H9 (cell line): ENCODE results near the gene METTL23. TPM values are rescaled to one million over a fixed set of nuclear protein-coding genes. Genes with fewer than 3 reads are reported as not detected.
A peak's percentile ranks its signal among the peaks of the same experiment; 100 is the strongest.

Experiments used
- DNase-seq: peaks from one replicate; pipeline ENCODE4 v3.0.0-alpha.2; 2017
- H2AFZ ChIP-seq: one replicate; pipeline ENCODE4 v1.6.1; 2013; ENCODE audit warnings: mild to moderate bottlenecking, low read length, control low read depth, moderate library complexity
- H2AK5ac ChIP-seq: 2 replicates; pipeline ENCODE4 v1.6.1; 2013; ENCODE audit warnings: low read length, control low read depth, mixed read lengths; ENCODE audit not compliant: insufficient read length
- H2BK120ac ChIP-seq: one replicate; pipeline ENCODE4 v1.6.1; 2013; ENCODE audit warnings: low read depth, mild to moderate bottlenecking, low read length, control low read depth, inconsistent platforms; ENCODE audit not compliant: poor library complexity, severe bottlenecking
- H2BK12ac ChIP-seq: 2 replicates; pipeline ENCODE4 v1.6.1; 2013; ENCODE audit warnings: low read length, control low read depth, mixed read lengths, low read depth; ENCODE audit not compliant: insufficient read length
- H2BK15ac ChIP-seq: 2 replicates; pipeline ENCODE4 v1.6.1; 2013; ENCODE audit warnings: low read depth, low read length, control low read depth
- H2BK20ac ChIP-seq: one replicate; pipeline ENCODE4 v1.6.1; 2013; ENCODE audit warnings: low read depth, mild to moderate bottlenecking, low read length, control low read depth, inconsistent platforms; ENCODE audit not compliant: poor library complexity, severe bottlenecking
- H2BK5ac ChIP-seq: 2 replicates; pipeline ENCODE4 v1.6.1; 2013; ENCODE audit warnings: low read length, control low read depth, mixed read lengths; ENCODE audit not compliant: insufficient read length
- H3K14ac ChIP-seq: 2 replicates; pipeline ENCODE4 v1.6.1; 2013; ENCODE audit warnings: low read length, control low read depth; ENCODE audit not compliant: insufficient read depth
- H3K18ac ChIP-seq: 2 replicates; pipeline ENCODE4 v1.6.1; 2013; ENCODE audit warnings: low read depth, mild to moderate bottlenecking, mixed read lengths, low read length, control low read depth; ENCODE audit not compliant: insufficient read length
- H3K23ac ChIP-seq: 2 replicates; pipeline ENCODE4 v1.6.1; 2013; ENCODE audit warnings: low read length, control low read depth, mixed read lengths, low read depth; ENCODE audit not compliant: insufficient read length
- H3K23me2 ChIP-seq: 2 replicates; pipeline ENCODE4 v1.6.1; 2013; ENCODE audit warnings: low read depth, mild to moderate bottlenecking, mixed read lengths, low read length, control low read depth; ENCODE audit not compliant: insufficient read length, poor library complexity, severe bottlenecking
- H3K27ac ChIP-seq: 2 replicates; pipeline ENCODE4 v1.5.1; 2013; ENCODE audit warnings: low read length, control low read depth, mixed read lengths, low read depth; ENCODE audit not compliant: insufficient read length
- H3K27me3 ChIP-seq: 2 replicates; pipeline ENCODE4 v1.6.1; 2013; ENCODE audit warnings: low read length, control low read depth, inconsistent platforms; ENCODE audit not compliant: insufficient read depth
- H3K4ac ChIP-seq: 2 replicates; pipeline ENCODE4 v1.6.1; 2013; ENCODE audit warnings: low read depth, mild to moderate bottlenecking, control low read depth, inconsistent platforms, low read length, moderate library complexity
- H3K4me1 ChIP-seq: 2 replicates; pipeline ENCODE4 v1.6.1; 2013; ENCODE audit warnings: low read length, control low read depth, inconsistent platforms; ENCODE audit not compliant: insufficient read depth
- H3K4me2 ChIP-seq: 2 replicates; pipeline ENCODE4 v1.6.1; 2013; ENCODE audit warnings: low read length, control low read depth, mixed read lengths; ENCODE audit not compliant: insufficient read length, insufficient read depth
- H3K56ac ChIP-seq: 2 replicates; pipeline ENCODE4 v1.6.1; 2013; ENCODE audit warnings: low read depth, mild to moderate bottlenecking, mixed read lengths, low read length, control low read depth; ENCODE audit not compliant: insufficient read length
- H3K79me1 ChIP-seq: 2 replicates; pipeline ENCODE4 v1.6.1; 2013; ENCODE audit warnings: low read depth, mild to moderate bottlenecking, moderate library complexity, low read length, control low read depth, inconsistent platforms; ENCODE audit not compliant: insufficient read depth, poor library complexity, severe bottlenecking
- H3K79me2 ChIP-seq: 2 replicates; pipeline ENCODE4 v1.6.1; 2013; ENCODE audit warnings: low read length, control low read depth, inconsistent platforms; ENCODE audit not compliant: insufficient read depth
- H3K9ac ChIP-seq: 2 replicates; pipeline ENCODE4 v1.6.1; 2013; ENCODE audit warnings: low read length, control low read depth, mixed read lengths; ENCODE audit not compliant: insufficient read length; ENCODE audit errors: extremely low read depth
- H3K9me3 ChIP-seq: one replicate; pipeline ENCODE4 v1.6.1; 2013; ENCODE audit warnings: low read depth, low read length, inconsistent platforms; ENCODE audit not compliant: control insufficient read depth
- H3T11ph ChIP-seq: one replicate; pipeline ENCODE4 v1.6.1; 2013; ENCODE audit warnings: mild to moderate bottlenecking, low read length, control low read depth, inconsistent platforms
- H4K20me1 ChIP-seq: one replicate; pipeline ENCODE4 v1.6.1; 2013; ENCODE audit not compliant: control insufficient read depth, insufficient read length, insufficient read depth
- H4K5ac ChIP-seq: 2 replicates; pipeline ENCODE4 v1.6.1; 2013; ENCODE audit warnings: low read depth, mild to moderate bottlenecking, mixed read lengths, low read length, control low read depth; ENCODE audit not compliant: insufficient read length
- H4K8ac ChIP-seq: replicated peaks from 2 replicates; pipeline ENCODE4 v1.6.1; 2013; ENCODE audit warnings: low read length, control low read depth, mixed read lengths, low read depth; ENCODE audit not compliant: insufficient read length
- H4K91ac ChIP-seq: 2 replicates; pipeline ENCODE4 v1.6.1; 2013; ENCODE audit warnings: low read depth, mild to moderate bottlenecking, moderate library complexity, mixed read lengths, low read length, control low read depth; ENCODE audit not compliant: insufficient read length
- H3K27ac Mint-ChIP-seq, 3 experiments: 2 replicates in 2 of 3; 3 replicates in 1 of 3; pipeline ENCODE4 v1.8.0; 2020 to 2021; ENCODE audit warnings: mixed read lengths in 3 of 3, mild to moderate bottlenecking in 1 of 3, moderate library complexity in 1 of 3
- H3K27me3 Mint-ChIP-seq: 2 replicates; pipeline ENCODE4 v1.8.0; 2021; ENCODE audit warnings: low read depth, mild to moderate bottlenecking, moderate library complexity, mixed read lengths
- H3K36me3 Mint-ChIP-seq, 3 experiments: 2 replicates in 2 of 3; 3 replicates in 1 of 3; pipeline ENCODE4 v1.8.0; 2020 to 2021; ENCODE audit warnings: low read depth in 3 of 3, mixed read lengths in 3 of 3; ENCODE audit not compliant: insufficient read depth in 1 of 3
- H3K4me1 Mint-ChIP-seq, 2 experiments: 2 replicates each; pipeline ENCODE4 v1.8.0; 2020; ENCODE audit warnings: mixed read lengths in 2 of 2
- H3K4me3 Mint-ChIP-seq, 2 experiments: 2 replicates in 1 of 2; 3 replicates in 1 of 2; pipeline ENCODE4 v1.8.0; 2020 to 2021; ENCODE audit warnings: mild to moderate bottlenecking in 2 of 2, mixed read lengths in 2 of 2, moderate library complexity in 1 of 2
- H3K9me3 Mint-ChIP-seq, 2 experiments: 2 replicates in 1 of 2; 3 replicates in 1 of 2; pipeline ENCODE4 v1.8.0; 2020; ENCODE audit warnings: mild to moderate bottlenecking in 2 of 2, mixed read lengths in 2 of 2, moderate library complexity in 1 of 2
- CTCF ChIP-seq: fragments of 200-600 bp; sonication (generic); conservative IDR thresholded peaks from 3 replicates; pipeline ENCODE4 v1.8.0; 2021; ENCODE audit warnings: antibody characterized with exemption, mild to moderate bottlenecking
- WGBS: extraction: QIAGEN DNeasy Blood & Tissue Kit; methylation state at CpG from one replicate; pipeline ENCODE4 v1.1.7; 2013; ENCODE audit warnings: missing lambda C conversion rate, low lambda C conversion rate, mixed read lengths; ENCODE audit not compliant: insufficient read length; ENCODE audit errors: extremely low coverage; 5-methylcytosine and 5-hydroxymethylcytosine counted together
- microRNA-seq: library from miRNA; unstranded; fragments of <30 nt; microRNA quantifications from one replicate; pipeline ENCODE4, GENCODE V29; 2020; ENCODE audit warnings: borderline microRNAs expressed
- total RNA-seq: library from RNA; stranded (reverse); gene quantifications from 2 replicates; pipeline ENCODE4 v1.2.1, GENCODE V29; 2021

The METTL23 gene
- total RNA-seq, 1 experiment from 2014 or later: 29.9 TPM

GRCh38 chr17:76783146-76783545 is 56.5 kb downstream of the METTL23 start:
- no peak for TF ChIP-seq CTCF
- no peaks in the 10 kb centered on the region for H3K4me1 ChIP-seq
- H3K9me3 Mint-ChIP-seq: no peaks in the 10 kb centered on the region
- H3K27ac Mint-ChIP-seq: no peak overlapping the region
- H3K36me3 Mint-ChIP-seq: peaks cover 0 to 16% (median 6%) of the 10 kb centered on the region in 3 experiments; a peak in 3 of 7 replicates
- no peak overlapping the region for H2AFZ ChIP-seq
- H3K23me2 ChIP-seq: no peaks in the 10 kb centered on the region
- no peaks in the 10 kb centered on the region for H3K27me3 ChIP-seq
- no peak overlapping the region for H3T11ph ChIP-seq
- no peaks in the 10 kb centered on the region for H3K9me3 ChIP-seq
- H3K9ac ChIP-seq: no peak overlapping the region
- no peaks in the 10 kb centered on the region for H3K79me1 ChIP-seq
- H4K8ac ChIP-seq: no peak overlapping the region
- no peak overlapping the region for H3K4ac ChIP-seq
- no peaks in the 10 kb centered on the region for H3K4me1 Mint-ChIP-seq
- H2BK15ac ChIP-seq: no peak overlapping the region
- no peak overlapping the region for H3K56ac ChIP-seq
- no peak overlapping the region for H3K14ac ChIP-seq
- H2BK20ac ChIP-seq: no peak overlapping the region
- H2AK5ac ChIP-seq: no peak overlapping the region
- H3K4me2 ChIP-seq: no peak overlapping the region
- no peak overlapping the region for H4K5ac ChIP-seq
- no peak overlapping the region for H2BK12ac ChIP-seq
- no peaks in the 10 kb centered on the region for H4K20me1 ChIP-seq
- no peak overlapping the region for H2BK120ac ChIP-seq
- H3K4me3 Mint-ChIP-seq: no peak overlapping the region
- no peak overlapping the region for H3K23ac ChIP-seq
- no peaks in the 10 kb centered on the region for H3K79me2 ChIP-seq
- no peak overlapping the region for H3K27ac ChIP-seq
- no CpG with 5 or more reads among the region's 5 CpGs for WGBS
- H2BK5ac ChIP-seq: no peak overlapping the region
- no peak for DNase-seq
- no peaks in the 10 kb centered on the region for H3K27me3 Mint-ChIP-seq
- no peak overlapping the region for H4K91ac ChIP-seq
- no peak overlapping the region for H3K18ac ChIP-seq

Small RNA genes lying within 50 kb of the gene (microRNA-seq; reads per million reads assigned to microRNA genes)
- 1.2 reads per million, percentile 3 among the genes with 10 or more reads in this experiment for gene MIR636

Other genes with a start within 250 kb of the METTL23 start
- gene RHBDF2, start 225.4 kb upstream of the METTL23 start, total RNA-seq: 17.1 and 19.7 TPM in 2 replicates
- gene CYGB, start 189.1 kb upstream of the METTL23 start, total RNA-seq: 2.4 and 2.8 TPM in 2 replicates
- gene PRCD, start 186.8 kb upstream of the METTL23 start, total RNA-seq: 0.42 and 0.46 TPM in 2 replicates
- 0.37 and 0.46 TPM in 2 replicates for gene ST6GALNAC2, start 141.0 kb upstream of the METTL23 start, total RNA-seq
- not detected in 2 replicates for gene ST6GALNAC1, start 83.1 kb upstream of the METTL23 start, total RNA-seq
- 28.2 TPM in 2 replicates for gene MXRA7, start 15.9 kb upstream of the METTL23 start, total RNA-seq
- 26.3 and 28.9 TPM in 2 replicates for gene JMJD6, start 233 bp upstream of the METTL23 start, total RNA-seq
- 578 and 591 TPM in 2 replicates for gene SRSF2, start 10.5 kb downstream of the METTL23 start, total RNA-seq
- 19.9 and 21.8 TPM in 2 replicates for gene MFSD11, start 11.3 kb downstream of the METTL23 start, total RNA-seq
- 4.6 and 4.9 TPM in 2 replicates for gene MGAT5B, start 141.6 kb downstream of the METTL23 start, total RNA-seq